ENCODE results near the gene CCDC177.

CCDC177 gene

DNA sequence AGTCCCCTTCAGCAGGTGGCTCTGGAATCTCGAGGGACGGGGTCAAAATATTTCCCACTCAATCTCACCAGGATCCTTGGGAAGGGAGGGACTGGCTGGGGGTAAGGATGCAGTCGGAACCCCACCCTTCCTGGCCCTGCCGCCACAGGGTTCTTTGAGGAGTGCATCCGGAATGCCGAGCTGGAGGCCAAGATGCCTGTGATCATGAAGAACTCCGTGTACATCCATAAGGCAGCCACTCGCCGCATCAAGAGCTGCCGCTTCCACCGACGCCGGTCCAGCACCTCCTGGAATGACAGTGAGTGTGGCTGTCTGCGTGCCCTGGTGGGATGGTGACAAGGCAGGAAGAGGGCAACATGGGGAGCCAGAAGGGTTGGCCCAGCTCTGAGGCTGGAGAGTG, 47.0 kb downstream of the CCDC177 start:
- no peak for DNase-seq

DNA sequence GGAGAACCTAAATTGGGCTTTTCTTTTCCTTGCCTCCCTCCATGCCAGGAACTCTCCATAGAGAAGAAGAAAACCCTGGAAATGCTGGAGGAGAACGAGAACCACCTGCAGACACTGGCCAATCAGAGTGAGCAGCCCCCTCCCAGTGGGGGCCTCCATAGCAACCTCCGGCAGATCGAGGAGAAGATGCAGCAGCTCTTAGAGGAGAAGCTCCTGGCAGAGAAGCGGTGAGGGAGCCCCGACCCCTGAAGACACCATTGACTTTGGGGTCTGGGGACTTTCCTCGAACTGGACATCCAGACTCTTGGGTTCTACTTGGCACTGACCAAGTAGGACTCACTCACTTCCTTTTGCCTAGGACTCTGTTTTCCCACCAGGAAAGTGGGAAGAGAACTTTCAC, 48.8 kb downstream of the CCDC177 start:
- DNase-seq: no peak

DNA sequence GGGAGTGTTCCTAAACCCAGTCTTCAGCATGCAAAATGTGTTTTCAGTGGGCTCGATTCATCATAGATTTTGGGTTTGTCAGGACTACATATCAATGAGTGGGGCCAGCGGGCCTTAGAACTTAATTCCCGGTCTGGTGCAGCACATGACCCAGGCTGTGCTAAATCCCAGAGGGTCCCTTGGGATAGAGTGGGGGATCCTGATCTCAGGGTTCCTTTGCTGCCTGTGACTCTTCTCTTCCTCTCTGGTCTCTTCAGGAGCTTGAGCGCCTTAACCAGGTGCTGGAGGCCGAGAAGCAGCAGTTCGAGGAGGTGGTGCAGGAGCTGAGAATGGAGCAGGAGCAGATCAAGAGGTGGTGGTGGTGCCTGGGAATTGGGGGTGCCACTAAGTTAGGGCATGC, 52.6 kb downstream of the CCDC177 start:
- no peak for DNase-seq

Measured in Kasumi-1 (cell line).